ENCODE results near the gene HTR1E. TPM values are rescaled to one million over a fixed set of nuclear protein-coding genes. Genes with fewer than 3 reads are reported as not detected.

Gene HTR1E
- total RNA-seq, 4 donors from 2014 or later = not detected

GRCh38 chr6:86963352-86963751 lies 26.0 kb downstream of the HTR1E start:
- Histone ChIP-seq H3K4me1 (no peaks in the 10 kb centered on the region), H3K27ac (no peak overlapping the region), H3K36me3 (no peaks in the 10 kb centered on the region), H3K4me3 (no peak overlapping the region), H3K9me3 (no peaks in the 10 kb centered on the region), H3K27me3 (no peaks in the 10 kb centered on the region)
- no peak for TF ChIP-seq POLR2A (IDR thresholded peaks at IDR 0.05)
- no peak for TF ChIP-seq CTCF (IDR thresholded peaks at IDR 0.05)
- DNase-seq = no peak

DNA sequence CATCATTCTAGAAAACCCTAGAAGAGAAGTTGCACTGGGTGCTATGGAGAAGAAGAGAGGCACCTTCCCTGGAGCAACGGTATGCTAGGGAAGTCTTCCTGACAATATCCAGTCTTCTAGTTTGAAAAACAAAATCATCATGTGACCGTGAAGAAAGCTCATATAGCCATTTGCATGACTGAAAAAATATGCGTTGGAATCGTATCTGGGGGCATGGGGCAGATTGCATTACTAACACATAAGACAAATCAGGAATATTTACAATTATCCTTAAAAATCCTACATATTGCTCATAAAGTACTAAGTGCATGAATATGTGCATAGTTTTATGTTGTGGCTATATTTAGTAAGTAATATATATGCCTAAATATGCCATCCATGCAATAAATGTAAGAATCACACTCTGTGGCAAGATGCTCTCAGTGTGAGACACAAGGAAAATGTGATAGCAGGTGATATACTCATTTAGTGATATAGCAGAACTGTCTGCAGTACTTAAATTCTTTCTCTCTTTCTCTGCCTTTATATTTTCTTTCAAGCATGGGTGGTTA lies 26.8 kb downstream of the HTR1E start:
- no peaks in the 10 kb centered on the region for H3K9me3 ChIP-seq
- no peak overlapping the region for H3K27ac ChIP-seq
- H3K36me3 ChIP-seq = no peaks in the 10 kb centered on the region
- no peak for TF ChIP-seq POLR2A (IDR thresholded peaks at IDR 0.05)
- TF ChIP-seq CTCF (IDR thresholded peaks at IDR 0.05) = no peak
- no peaks in the 10 kb centered on the region for H3K4me1 ChIP-seq
- no peaks in the 10 kb centered on the region for H3K27me3 ChIP-seq
- no peak for DNase-seq
- no peak overlapping the region for H3K4me3 ChIP-seq

GRCh38 chr6:86966271-86966670 lies 28.9 kb downstream of the HTR1E start:
- no peaks in the 10 kb centered on the region for H3K9me3 ChIP-seq
- no peak overlapping the region for H3K4me3 ChIP-seq
- TF ChIP-seq POLR2A (IDR thresholded peaks at IDR 0.05) (no peak), CTCF (IDR thresholded peaks at IDR 0.05) (no peak)
- H3K36me3 ChIP-seq = no peaks in the 10 kb centered on the region
- no peaks in the 10 kb centered on the region for H3K27me3 ChIP-seq
- H3K4me1 ChIP-seq = no peaks in the 10 kb centered on the region
- H3K27ac ChIP-seq = no peak overlapping the region
- DNase-seq = no peak

DNA sequence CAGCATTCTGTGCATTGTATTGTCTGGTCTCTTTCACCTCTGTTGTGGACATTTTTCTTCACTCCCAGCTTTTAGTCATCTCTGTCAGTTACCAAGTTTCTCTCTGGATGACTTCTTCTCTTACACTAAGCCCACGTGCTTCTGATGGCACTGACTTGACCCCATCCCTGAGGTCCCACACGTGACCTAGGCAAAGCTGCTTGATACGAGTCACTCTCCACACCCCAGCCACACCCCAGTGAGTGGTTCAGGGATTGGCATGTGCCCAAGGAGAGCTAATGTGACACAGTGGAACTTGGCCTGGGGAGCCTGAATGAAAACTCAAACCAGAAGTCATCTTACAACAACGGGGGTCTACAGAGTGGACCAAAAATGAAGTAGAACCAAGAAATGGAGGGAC lies 32.2 kb downstream of the HTR1E start:
- H3K4me3 ChIP-seq = no peak overlapping the region
- H3K27me3 ChIP-seq = no peaks in the 10 kb centered on the region
- no peak overlapping the region for H3K27ac ChIP-seq
- no peaks in the 10 kb centered on the region for H3K36me3 ChIP-seq
- TF ChIP-seq CTCF (IDR thresholded peaks at IDR 0.05) (no peak), POLR2A (IDR thresholded peaks at IDR 0.05) (no peak)
- H3K4me1 ChIP-seq = no peaks in the 10 kb centered on the region
- H3K9me3 ChIP-seq = no peaks in the 10 kb centered on the region
- no peak for DNase-seq

- H3K27me3 ChIP-seq = no peaks in the 10 kb centered on the region
- no peaks in the 10 kb centered on the region for H3K4me1 ChIP-seq
- H3K4me3 ChIP-seq = no peak overlapping the region
- H3K36me3 ChIP-seq = no peaks in the 10 kb centered on the region
- DNase-seq = no peak
- no peak overlapping the region for H3K27ac ChIP-seq
- H3K9me3 ChIP-seq = no peaks in the 10 kb centered on the region
- TF ChIP-seq CTCF (IDR thresholded peaks at IDR 0.05) (no peak), POLR2A (IDR thresholded peaks at IDR 0.05) (no peak)
These were observed 35.8 kb downstream of the HTR1E start for GRCh38 chr6:86973088-86973487.

DNA sequence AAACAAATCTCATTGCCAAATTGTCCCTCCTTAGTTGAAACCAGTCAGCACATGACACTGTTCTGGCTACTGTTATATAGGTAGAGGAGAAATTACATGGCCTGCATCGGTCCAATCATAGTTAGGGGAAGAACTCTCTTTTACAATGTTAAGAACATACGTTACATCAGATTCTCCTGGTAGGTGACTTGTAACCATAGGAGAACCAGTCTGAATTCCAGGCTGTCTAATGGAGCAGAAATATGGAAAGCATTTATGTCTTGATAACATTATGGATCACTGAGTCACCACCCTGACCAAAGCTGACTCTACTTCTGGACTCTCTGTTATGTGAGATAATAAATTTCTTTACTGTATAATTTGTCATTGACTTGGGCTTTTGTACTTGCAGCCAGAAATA lies 40.9 kb downstream of the HTR1E start:
- no peaks in the 10 kb centered on the region for H3K36me3 ChIP-seq
- TF ChIP-seq CTCF (IDR thresholded peaks at IDR 0.05) (no peak), POLR2A (IDR thresholded peaks at IDR 0.05) (no peak)

More for the DNA sequence above, 40.9 kb downstream of the HTR1E start:
- Histone ChIP-seq H3K4me3 (no peak overlapping the region), H3K27ac (no peak overlapping the region), H3K4me1 (no peaks in the 10 kb centered on the region), H3K9me3 (no peaks in the 10 kb centered on the region), H3K27me3 (no peaks in the 10 kb centered on the region)
- no peak for DNase-seq

All from Peyer's patch (tissue), 4 donors.